GM10266 (cell line): Measurements from ENCODE around the gene CCDC201.
"Not testable (repeated sequence)": the region's sequence is repeated elsewhere in the genome, so short reads cannot be mapped to it uniquely, and the experiment has no call there.

Source experiments
- DNase-seq: peaks from one replicate; pipeline ENCODE4 v3.0.0; 2012; ENCODE audit errors: extremely low spot score
- CTCF ChIP-seq: IDR thresholded peaks from 2 replicates; pipeline ENCODE4 v1.5.1; 2012; ENCODE audit warnings: mild to moderate bottlenecking, low read depth; ENCODE audit not compliant: control insufficient read depth, insufficient read depth; ENCODE audit errors: missing control alignments

The CCDC201 gene

GRCh38 chr7:45841926-45842717 lies 30.8 kb downstream of the CCDC201 start:
- not testable (repeated sequence) for DNase-seq

GRCh38 chr7:45838852-45839251 lies 34.0 kb downstream of the CCDC201 start:
- not testable (repeated sequence) for DNase-seq

DNA sequence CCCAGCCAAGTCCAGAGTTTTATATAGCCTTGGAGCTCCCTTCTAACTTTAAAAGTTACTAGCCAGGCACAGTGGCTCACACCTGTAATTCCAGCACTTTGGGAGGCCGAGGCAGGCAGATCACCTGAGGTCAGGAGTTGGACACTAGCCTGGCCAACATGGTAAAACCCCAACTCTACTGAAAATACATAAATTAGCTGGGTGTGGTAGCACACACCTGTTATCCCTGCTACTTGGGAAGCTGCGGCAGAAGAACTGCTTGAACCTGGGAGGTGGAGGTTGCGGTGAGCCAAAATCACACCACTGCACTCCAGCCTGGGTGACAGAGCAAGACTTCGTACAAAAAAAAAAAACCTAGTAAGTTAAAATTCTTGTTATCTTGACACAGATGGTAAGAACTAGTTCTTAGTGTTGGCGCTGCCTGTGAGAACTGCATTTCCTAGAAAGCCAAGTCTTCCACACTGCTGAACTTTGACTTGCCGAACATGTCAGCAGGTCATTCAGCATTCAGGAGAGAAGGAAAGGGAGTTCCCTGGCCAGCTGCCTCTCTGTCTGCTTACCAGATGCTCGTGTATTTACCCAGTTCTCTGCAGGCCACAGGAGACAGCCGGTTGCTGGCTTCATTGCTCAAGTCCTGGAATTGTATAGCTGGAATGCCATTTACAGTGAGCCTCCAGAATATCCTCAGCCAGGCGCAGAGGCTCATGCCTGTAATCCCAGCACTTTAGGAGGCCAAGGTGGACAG lies 40.3 kb downstream of the CCDC201 start:
- DNase-seq: not testable (repeated sequence)

- DNase-seq: not testable (repeated sequence)
These were observed 43.0 kb downstream of the CCDC201 start for GRCh38 chr7:45829846-45830245.

DNA sequence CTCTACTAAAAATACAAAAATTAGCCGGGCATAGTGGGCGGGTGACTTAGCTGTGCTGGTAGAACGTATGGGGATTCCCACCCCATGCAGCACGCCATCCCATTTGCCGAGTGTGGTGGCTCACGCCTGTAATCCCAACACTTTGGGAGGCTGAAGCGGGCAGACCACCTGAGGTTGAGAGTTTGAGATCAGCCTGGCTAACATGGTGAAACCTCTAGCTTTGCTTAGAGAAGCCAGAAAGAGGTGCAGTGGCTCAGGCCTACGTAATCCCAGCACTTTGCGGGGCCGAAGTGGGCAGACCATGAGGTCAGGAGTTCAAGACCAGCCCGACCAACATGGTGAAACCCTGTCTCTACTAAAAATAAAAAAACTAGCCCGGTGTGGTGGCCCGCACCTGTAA lies 45.2 kb downstream of the CCDC201 start:
- DNase-seq: not testable (repeated sequence)

GRCh38 chr7:45826550-45826949 lies 46.3 kb downstream of the CCDC201 start:
- not testable (repeated sequence) for DNase-seq

DNA sequence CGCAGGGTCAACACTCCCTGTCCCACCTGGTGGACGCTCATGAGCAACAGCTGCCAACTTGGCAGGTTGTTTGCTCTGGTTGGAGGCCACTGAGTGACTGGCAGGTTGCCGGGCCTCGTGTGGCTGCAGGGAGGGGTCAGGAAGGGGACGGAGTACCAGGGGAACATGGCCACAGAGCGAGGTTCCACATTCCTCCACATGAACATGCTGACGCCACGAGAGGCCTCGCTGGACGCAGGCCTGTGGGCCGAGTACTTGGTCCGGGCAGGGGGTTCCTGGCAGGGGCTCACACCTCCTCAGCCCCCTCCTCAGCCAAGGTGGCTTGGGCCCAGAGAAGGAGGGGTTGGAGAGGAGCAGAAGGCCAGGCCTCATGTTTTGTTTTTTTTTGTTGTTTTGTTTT lies 54.1 kb downstream of the CCDC201 start:
- not testable (repeated sequence) for DNase-seq

DNA sequence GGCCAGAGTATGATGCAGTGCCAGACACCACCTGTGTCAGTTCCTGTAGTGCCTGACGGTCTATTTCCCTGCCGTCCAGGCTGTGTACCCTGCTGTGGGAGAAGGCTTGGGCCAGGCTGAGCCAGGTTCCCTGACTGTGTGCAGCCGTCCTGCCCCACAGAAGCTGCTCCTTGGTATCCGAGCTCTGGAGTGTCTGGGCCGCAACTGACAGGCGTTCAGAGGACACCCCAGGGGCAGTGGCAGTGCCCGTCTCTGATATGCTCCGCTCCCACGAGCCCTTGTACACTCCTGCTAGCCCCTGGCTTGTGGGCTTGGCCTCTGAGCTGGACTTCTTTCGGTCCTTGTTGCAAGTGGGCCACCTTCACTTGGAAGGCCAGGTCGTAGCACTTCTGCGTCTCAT lies 55.0 kb downstream of the CCDC201 start:
- not testable (repeated sequence) for DNase-seq

DNA sequence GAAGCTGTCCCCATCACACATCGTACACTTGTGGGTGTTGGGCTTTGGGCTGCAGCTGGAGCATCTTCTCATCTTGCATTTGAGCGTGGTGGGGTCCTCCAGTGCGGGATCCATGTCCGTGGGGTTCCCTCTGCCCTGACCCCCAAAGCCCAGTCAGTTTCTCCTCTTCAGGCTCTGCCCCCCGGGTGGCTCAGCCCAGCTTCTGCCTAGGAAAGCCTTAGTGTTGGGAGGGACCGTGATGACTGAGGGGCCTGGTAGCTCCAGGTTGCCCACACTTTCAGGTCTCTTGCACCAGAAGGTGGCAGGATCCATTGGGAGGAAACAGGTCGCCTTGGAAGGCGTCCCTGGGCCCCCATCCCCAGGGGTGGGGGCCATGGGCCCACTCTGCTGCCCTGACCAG lies 55.9 kb downstream of the CCDC201 start:
- DNase-seq: not testable (repeated sequence)

DNA sequence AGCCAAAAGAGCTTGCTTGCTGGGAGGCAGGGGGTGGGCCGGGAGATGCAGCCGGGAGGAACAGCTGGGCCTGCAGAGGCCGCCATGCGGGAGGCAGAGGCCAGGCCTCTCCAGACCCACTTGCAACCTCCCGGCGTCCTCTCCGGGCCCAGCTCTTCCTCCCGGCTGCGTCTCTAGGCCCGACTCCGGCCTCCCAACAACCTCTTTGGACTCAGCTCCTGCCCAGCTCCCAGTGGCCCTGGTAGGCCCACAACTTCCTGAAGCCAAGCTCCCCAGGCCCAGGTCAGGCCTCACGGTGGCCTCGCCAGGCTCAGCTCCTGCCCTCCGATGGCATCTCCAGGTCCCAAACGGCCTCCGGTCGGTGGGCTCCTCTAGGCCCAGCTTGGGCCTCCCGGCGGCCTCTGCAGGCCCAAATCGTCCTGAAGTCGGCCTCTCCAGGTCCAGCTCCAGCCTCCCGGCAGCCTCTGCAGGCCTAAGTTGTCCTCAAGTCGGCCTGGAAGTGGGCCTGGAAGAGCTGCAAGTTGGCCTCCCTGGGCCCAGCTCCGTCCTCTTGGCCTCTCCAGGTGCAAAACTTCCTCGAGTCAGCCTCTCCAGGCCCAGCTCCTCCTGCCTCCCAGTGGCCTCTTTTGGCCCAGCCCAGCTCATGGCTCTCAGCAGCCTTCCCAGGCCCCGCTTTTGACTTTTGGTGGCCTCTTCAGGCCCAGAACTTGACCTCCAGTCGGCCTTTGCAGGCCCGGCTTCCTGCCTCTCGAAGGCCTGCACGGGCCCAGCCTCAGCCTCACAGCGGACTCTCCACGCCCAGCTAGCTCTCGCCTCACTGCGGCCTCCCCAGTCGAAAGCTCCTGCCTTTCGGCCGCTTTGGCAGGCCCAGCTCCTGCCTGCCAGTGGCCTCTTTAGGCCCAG lies 58.4 kb downstream of the CCDC201 start:
- DNase-seq: not testable (repeated sequence)

GRCh38 chr7:45813771-45814170 lies 59.1 kb downstream of the CCDC201 start:
- not testable (repeated sequence) for DNase-seq

- TF ChIP-seq CTCF: no peak
- DNase-seq: no peak
These were observed 59.9 kb downstream of the CCDC201 start for GRCh38 chr7:45812946-45813345.

DNA sequence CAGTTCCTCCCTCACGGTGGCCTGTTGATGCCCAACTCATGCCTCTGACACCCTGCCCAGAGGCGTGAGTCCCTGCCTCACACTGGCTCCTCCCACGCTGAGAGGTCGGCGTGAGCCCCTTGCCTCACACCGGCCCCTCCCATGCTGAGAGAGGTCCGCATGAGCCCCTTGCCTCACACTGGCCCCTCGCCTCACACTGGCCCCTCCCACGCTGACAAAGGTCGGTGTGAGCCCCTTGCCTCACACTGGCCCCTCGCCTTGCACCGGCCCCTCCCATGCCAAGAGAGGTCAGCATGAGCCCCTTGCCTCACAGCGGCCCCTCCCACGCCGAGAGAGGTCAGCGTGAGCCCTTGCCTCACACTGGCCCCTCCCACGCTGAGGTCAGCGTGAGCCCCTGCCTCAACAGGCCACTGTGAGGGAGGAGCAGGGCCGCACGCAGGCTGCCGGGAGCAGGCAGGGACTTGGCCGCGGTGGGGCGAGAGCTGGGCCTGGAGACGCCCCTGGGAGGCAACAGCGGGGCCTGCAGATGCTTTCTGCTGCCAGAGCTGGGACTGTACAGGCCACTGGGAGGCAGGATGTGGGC lies 61.1 kb downstream of the CCDC201 start:
- not testable (repeated sequence) for DNase-seq

GRCh38 chr7:45810451-45811005 lies 62.4 kb downstream of the CCDC201 start:
- DNase-seq: not testable (repeated sequence)
